Thyroid gland (tissue), 4 donors: ENCODE results near the gene DPYSL5.

Experiments used
- CTCF ChIP-seq, 6 experiments: fragments of 200-600 bp in 3 of 6; fragments of 450-650 bp in 3 of 6; sonication (generic) in 3 of 6; IDR thresholded peaks; one replicate each; pipeline ENCODE4 v1.5.1; 2016 to 2019; ENCODE audit warnings: antibody characterized with exemption in 6 of 6, mild to moderate bottlenecking in 2 of 6, inconsistent platforms in 1 of 6, moderate library complexity in 1 of 6
- POLR2A ChIP-seq, 2 donors: fragments of 450-650 bp; IDR thresholded peaks; one replicate each; pipeline ENCODE4 v1.6.1; 2017; ENCODE audit warnings: antibody characterized with exemption in 2 of 2, mild to moderate bottlenecking in 2 of 2, moderate library complexity in 1 of 2

DNA sequence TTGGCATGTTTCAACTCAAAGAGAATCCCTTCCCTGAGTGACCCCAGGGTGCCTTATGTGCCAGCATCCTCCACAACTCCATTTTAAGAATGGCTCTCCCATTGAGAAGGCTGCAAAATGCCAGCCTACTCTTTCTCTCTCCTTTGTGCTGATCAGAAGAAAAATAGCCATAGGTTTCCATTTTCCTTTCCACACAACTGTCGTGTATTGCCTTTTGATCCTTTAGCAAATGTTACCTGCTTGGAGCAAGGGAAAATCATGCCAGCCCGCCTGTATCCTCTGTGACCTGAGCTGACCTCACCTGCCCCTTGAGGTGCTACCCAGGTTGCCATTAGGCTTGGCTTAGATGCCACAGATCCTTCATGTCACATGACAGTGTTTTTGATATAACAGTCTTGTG lies 38.8 kb downstream of the DPYSL5 start:
- no peak for TF ChIP-seq CTCF (IDR thresholded peaks at IDR 0.05)
- TF ChIP-seq POLR2A (IDR thresholded peaks at IDR 0.05): no peak
